Eye (tissue), 1 donor: ENCODE measurements around the gene SAMD13.

Experiments
- DNase-seq: peaks from one replicate; pipeline ENCODE4 v3.0.0-alpha.2; 2015

SAMD13 gene

GRCh38 chr1:84347271-84347931 lies 45.9 kb downstream of the SAMD13 start:
- DNase-seq: no peak

- DNase-seq: no peak
These were observed 46.5 kb downstream of the SAMD13 start for GRCh38 chr1:84347932-84348555.

GRCh38 chr1:84348759-84349158 lies 47.3 kb downstream of the SAMD13 start:
- no peak for DNase-seq

GRCh38 chr1:84350104-84350503 lies 48.6 kb downstream of the SAMD13 start:
- no peak for DNase-seq

GRCh38 chr1:84350550-84350949 lies 49.0 kb downstream of the SAMD13 start:
- no peak for DNase-seq

- DNase-seq: peak; percentile 11
These were observed 51.0 kb downstream of the SAMD13 start for GRCh38 chr1:84352298-84353106.

- no peak for DNase-seq
These were observed 52.2 kb downstream of the SAMD13 start for GRCh38 chr1:84353695-84354094.

GRCh38 chr1:84355556-84355955 lies 54.0 kb downstream of the SAMD13 start:
- no peak for DNase-seq

GRCh38 chr1:84356881-84357280 lies 55.4 kb downstream of the SAMD13 start:
- DNase-seq: no peak

- DNase-seq: no peak
These were observed 57.2 kb downstream of the SAMD13 start for GRCh38 chr1:84358695-84359094.

- DNase-seq: no peak
These were observed 58.8 kb downstream of the SAMD13 start for GRCh38 chr1:84360316-84360715.

- DNase-seq: no peak
These were observed 60.3 kb downstream of the SAMD13 start for GRCh38 chr1:84361796-84362195.

GRCh38 chr1:84363019-84363418 lies 61.5 kb downstream of the SAMD13 start:
- DNase-seq: no peak

GRCh38 chr1:84363622-84364021 lies 62.1 kb downstream of the SAMD13 start:
- no peak for DNase-seq

- DNase-seq: no peak
These were observed 64.0 kb downstream of the SAMD13 start for GRCh38 chr1:84365225-84366221.

GRCh38 chr1:84366786-84367185 lies 65.3 kb downstream of the SAMD13 start:
- DNase-seq: no peak

- DNase-seq: no peak
These were observed 65.7 kb downstream of the SAMD13 start for GRCh38 chr1:84367219-84367618.

- DNase-seq: no peak
These were observed 66.9 kb downstream of the SAMD13 start for GRCh38 chr1:84368441-84368840.

GRCh38 chr1:84370266-84370665 lies 68.8 kb downstream of the SAMD13 start:
- DNase-seq: no peak

- no peak for DNase-seq
These were observed 69.4 kb downstream of the SAMD13 start for GRCh38 chr1:84370831-84371394.

GRCh38 chr1:84373436-84374141 lies 72.1 kb downstream of the SAMD13 start:
- no peak for DNase-seq
